IPS DF 4.7 (cell line): Measurements from ENCODE around the gene NCKAP5L.
A peak's percentile ranks its signal among the peaks of the same experiment; 100 is the strongest.
"Not testable (repeated sequence)": the region's sequence is repeated elsewhere in the genome, so short reads cannot be mapped to it uniquely, and the experiment has no call there.

Experiments
- DNase-seq: peaks from one replicate; pipeline ENCODE4 v3.0.0-alpha.2; 2013; ENCODE audit warnings: low spot score; ENCODE audit errors: extremely low read depth

NCKAP5L gene

GRCh38 chr12:49779581-49779980 is 48.6 kb downstream of the NCKAP5L start:
- no peak for DNase-seq

DNA sequence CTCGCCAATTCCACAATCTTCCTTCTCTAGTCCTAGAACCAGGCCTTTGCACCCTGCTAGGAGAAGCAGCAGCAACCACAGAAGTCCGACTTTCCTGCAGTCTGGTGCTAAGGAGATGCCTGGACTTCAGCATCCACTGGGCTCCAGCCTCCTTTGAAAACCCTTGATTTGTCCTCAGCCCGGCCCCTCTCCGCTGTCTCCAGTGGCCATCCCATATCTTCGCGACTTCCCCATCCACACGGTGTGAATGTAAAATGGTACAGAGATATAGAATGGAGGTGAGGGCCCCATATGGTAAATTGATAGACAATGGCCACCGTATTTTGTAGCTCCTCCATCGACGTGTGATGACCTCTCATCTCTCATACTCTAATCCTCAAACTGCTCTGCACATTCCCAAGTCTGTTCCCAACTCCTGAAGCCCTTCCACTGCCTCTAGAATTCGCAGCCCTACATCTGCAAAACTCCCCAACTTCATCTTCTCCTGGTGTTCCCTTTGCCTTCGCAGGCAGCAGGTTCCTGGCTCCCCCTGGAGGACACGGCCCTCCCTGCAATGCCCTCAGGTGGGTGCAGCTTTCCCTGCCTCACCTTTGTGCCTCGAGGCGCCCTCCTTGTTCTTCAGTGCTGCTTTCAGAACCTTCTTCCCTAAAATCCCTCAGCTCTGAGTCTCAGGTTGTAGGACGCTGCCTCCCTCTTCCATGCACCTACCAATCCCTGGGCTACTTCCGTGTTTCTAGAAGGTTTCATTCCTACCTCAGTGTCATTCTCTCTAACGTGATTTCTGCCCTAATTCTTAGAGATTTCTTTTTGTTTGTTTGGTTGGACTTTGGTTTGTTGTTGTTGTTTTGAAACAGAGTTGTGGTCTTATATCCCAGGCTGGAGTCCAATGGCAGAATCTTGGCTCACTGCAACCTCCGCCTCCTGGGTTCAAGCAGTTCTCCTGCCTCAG is 50.1 kb downstream of the NCKAP5L start:
- peak; percentile 64 for DNase-seq

- DNase-seq: no peak
These were observed 50.9 kb downstream of the NCKAP5L start for GRCh38 chr12:49777341-49777740.

GRCh38 chr12:49776858-49777257 is 51.4 kb downstream of the NCKAP5L start:
- DNase-seq: no peak

- peak; percentile 64 for DNase-seq
These were observed 51.8 kb downstream of the NCKAP5L start for GRCh38 chr12:49776413-49776812.

- not testable (repeated sequence) for DNase-seq
These were observed 55.1 kb downstream of the NCKAP5L start for GRCh38 chr12:49773102-49773501.

DNA sequence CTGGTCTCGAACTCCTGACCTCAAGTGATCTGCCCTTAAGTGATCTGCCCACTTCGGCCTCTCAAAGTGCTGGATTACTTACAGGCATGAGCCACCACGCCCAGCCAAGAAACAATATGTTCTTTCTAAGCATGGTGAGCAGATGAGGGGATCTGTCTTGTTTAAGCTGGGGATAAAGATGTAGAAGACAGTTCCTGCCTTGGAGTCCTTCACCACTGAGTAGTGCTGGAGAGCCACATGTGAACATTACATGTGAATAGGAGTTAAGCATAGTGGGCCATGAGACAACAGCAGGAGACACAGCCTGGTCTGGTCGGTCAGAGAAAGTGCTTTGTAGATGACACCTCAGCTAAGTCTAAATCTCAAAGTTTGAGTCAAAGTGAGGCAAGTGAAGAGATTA is 60.9 kb downstream of the NCKAP5L start:
- DNase-seq: no peak

- DNase-seq: no peak
These were observed 62.1 kb downstream of the NCKAP5L start for GRCh38 chr12:49766115-49766455.

- DNase-seq: no peak
These were observed 64.1 kb downstream of the NCKAP5L start for GRCh38 chr12:49764126-49764525.

GRCh38 chr12:49763006-49763591 is 65.1 kb downstream of the NCKAP5L start:
- no peak for DNase-seq

DNA sequence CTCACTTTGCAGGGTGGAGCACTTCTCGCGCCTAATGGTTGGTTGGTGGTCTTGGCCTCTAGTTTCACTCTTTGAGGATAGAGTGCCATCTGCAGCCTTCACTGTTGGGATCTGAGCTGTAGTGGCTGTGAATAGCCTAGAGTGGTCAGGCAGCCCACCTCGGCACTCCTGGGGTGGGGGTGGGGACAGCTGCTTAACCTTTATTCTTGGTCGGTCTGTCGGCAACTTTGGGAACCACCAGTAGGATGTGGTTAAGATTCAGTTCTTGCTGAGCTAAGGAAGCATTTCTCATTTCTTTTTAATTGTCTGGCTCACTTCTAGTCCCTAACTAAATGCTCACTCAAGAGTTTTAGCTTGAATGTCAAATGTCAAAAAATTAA is 65.8 kb downstream of the NCKAP5L start:
- no peak for DNase-seq

DNA sequence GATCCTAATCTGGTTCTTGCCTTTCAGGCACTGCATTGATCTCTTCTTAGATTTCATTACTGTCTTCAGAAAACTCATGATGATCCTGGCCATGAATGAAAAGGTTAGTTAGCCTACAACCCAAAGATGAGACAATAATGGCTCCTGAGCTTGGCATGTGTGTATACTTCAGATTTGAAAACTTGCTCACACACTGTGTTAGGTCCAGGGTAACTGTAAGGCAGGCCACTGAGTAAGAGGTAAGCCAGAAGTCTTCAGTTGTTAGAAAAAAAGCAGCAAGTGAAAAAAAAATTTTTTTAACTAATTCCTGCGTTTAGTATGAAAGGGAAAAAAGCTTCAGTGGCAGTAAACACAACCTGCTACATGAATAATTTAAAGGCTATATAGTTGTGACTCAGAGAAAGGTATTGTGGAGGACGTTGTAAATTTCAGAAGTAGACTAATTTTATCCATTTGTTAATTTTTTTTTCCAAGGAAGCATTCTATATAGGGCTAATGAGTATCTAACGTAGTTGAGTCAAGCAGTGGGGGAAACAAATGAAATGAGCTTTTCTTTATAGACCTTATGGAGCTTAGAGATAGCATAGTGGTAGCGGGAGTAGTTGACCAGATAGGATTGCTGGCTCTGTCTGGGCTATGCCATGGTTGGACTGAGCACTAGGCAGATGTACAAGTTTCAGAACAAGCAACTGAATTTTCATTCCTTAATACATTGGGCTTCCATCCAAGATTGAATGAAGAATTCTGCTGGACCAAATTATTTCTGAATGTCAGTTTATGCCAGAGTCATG is 66.3 kb downstream of the NCKAP5L start:
- DNase-seq: no peak

DNA sequence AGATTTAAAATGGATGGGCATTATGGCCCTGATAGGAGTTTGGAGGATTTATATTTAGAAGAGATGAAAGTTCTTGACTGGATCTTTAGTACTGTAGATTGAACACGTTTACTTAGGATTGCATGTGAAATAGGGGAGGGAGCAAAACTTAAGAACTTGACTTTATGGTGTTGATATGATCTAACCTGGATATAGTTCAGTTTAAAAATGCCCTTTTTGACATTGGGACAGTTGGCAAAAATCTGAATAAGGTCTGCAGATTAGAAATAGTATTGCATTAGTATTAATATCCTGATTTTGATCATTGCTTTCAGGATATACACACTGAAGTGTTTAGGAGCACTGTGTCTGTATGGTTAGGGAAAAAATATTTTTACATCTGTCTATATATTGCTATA is 77.2 kb downstream of the NCKAP5L start:
- DNase-seq: no peak

DNA sequence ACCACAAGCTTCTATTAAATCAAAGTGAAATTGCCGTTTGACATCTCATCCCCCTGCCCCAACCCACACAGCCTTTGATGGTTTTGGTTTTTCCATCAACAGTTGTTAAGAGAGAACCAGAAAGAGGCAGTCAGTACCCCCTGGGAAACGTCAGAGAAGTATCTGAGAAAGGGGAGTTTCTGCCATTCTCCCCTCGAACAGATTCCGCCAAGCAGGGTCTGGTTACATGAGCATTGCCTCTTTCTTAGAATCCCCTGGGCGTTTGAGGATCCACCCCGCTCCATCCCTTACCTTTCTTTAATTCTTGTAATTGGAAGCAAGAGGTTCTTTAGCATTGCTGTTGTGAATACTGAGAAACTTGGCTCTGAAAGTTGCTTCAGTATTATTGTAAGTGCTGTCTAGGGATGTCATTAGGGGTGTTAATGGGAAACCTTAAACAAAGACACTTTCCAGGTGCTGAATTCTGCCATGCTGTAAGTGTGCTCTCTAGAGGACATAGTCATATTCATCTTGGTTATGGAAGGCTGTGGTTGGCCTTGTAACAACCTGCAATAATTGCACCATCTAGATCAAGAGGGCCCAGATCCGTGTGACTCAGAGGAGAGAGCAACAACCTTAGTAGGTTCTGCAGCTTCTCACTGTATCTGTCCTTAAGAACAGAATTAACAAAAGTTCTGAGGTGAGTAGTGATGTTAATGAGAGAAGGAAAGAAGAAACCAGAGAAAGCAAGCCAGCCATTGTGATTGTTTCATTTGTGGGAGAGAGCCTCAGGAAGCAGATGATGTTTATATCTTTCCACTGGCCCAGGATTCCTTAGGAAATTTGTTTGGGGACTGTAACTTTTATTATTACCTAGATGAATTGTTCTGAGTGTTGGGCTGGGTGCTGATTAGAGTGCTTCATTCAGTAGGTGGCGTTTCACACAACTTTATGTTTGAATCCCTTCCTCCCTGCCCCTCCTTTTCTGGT is 77.9 kb downstream of the NCKAP5L start:
- no peak for DNase-seq

DNA sequence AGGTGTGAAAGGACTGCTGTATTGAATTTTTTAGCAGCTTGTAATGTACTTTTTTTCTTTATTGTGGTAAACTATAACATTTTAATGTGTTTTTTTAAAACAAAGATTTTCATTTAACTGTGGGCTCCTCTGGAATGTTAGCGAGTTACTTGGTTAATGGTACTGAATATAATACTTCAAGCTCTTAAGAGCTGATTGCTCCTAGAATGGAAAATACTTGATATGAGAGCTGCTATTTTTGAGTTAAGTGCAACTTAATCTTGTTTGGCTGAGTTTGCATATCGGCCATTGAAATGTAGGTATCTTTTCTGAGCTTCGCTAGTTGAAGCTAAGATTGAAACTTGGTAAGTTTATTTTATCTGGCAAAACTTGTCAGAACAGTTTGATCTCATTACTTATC is 79.4 kb downstream of the NCKAP5L start:
- DNase-seq: no peak

DNA sequence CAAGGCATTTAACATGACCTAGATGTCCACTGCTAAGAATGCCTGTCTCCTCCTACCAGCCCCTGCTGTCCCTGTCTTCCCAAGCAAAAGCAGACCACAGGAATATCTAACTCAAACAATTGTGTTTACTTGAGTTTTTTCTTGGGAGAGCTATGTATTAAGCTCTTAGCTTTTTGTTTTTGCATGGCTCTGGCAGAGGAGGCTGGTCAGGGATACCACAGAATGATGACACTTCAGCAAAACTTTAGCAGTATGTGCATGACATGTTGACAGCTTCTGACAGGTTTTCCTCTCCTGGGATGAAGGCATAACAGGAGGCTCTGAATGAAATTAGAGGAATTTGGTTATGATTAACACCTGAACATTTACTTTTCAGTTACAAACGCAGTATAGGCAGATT is 79.9 kb downstream of the NCKAP5L start:
- no peak for DNase-seq

- DNase-seq: no peak
These were observed 83.8 kb downstream of the NCKAP5L start for GRCh38 chr12:49744363-49744885.

GRCh38 chr12:49741882-49742620 is 86.2 kb downstream of the NCKAP5L start:
- no peak for DNase-seq
